Sigmoid colon (tissue), 7 donors: ENCODE data around the gene TMPRSS5. TPM values are rescaled to one million over a fixed set of nuclear protein-coding genes. Genes with fewer than 3 reads are reported as not detected.

Experiments
- DNase-seq: peaks from one replicate; pipeline ENCODE4 v3.0.0-alpha.2; 2019
- H3K27ac ChIP-seq, 4 donors: fragments of 200-600 bp; sonication (generic); one replicate each; pipeline ENCODE4 v1.5.1; 2016 to 2019; ENCODE audit warnings: mild to moderate bottlenecking in 1 of 4
- H3K27me3 ChIP-seq, 3 donors: fragments of 200-600 bp; sonication (generic); one replicate each; pipeline ENCODE4 v1.5.1; 2019; ENCODE audit warnings: mild to moderate bottlenecking in 1 of 3
- H3K36me3 ChIP-seq, 4 donors: fragments of 200-600 bp; sonication (generic); one replicate each; pipeline ENCODE4 v1.5.1; 2016 to 2019
- H3K4me1 ChIP-seq, 4 donors: fragments of 200-600 bp; sonication (generic); one replicate each; pipeline ENCODE4 v1.5.1; 2017 to 2019
- H3K4me3 ChIP-seq, 4 donors: fragments of 200-600 bp; sonication (generic); one replicate each; pipeline ENCODE4 v1.5.1; 2017 to 2019; ENCODE audit warnings: mild to moderate bottlenecking in 2 of 4, moderate library complexity in 1 of 4
- H3K9me3 ChIP-seq, 4 donors: fragments of 200-600 bp in 3 of 4; sonication (generic) in 3 of 4; one replicate each; pipeline versions ENCODE4 v1.5.1 to v1.6.1; 2013 to 2019
- CTCF ChIP-seq, 4 experiments: fragments of 450-650 bp in 3 of 4; fragments of 200-600 bp in 1 of 4; IDR thresholded peaks; one replicate each; pipeline ENCODE4 v1.5.1; 2016 to 2019; ENCODE audit warnings: antibody characterized with exemption in 4 of 4, mild to moderate bottlenecking in 3 of 4, moderate library complexity in 2 of 4
- EP300 ChIP-seq, 4 donors: sonication (generic); formaldehyde crosslinking; IDR thresholded peaks; one replicate each; pipeline ENCODE4 v1.6.1; 2017; ENCODE audit warnings: antibody characterized with exemption in 4 of 4
- POLR2A ChIP-seq, 2 donors: fragments of 450-650 bp; IDR thresholded peaks; one replicate each; pipeline ENCODE4 v1.6.1; 2016; ENCODE audit warnings: antibody characterized with exemption in 2 of 2, mild to moderate bottlenecking in 2 of 2, moderate library complexity in 2 of 2
- POLR2AphosphoS5 ChIP-seq, 4 donors: sonication (generic); formaldehyde crosslinking; IDR thresholded peaks; one replicate each; pipeline ENCODE4 v1.6.1; 2017; ENCODE audit warnings: antibody characterized with exemption in 4 of 4
- WGBS, 2 donors: extraction: QIAGEN DNeasy Blood & Tissue Kit; methylation state at CpG; one replicate each; pipeline ENCODE4 v1.1.7; 2013; 5-methylcytosine and 5-hydroxymethylcytosine counted together
- intact Hi-C: fragments of 100-400 bp; cut with DNase I; formaldehyde crosslinking; loops from one replicate; pipeline ENCODE4 v1.15.1; 2023
- polyA plus RNA-seq, 3 donors: library from polyadenylated mRNA; stranded (reverse); fragments of 200-250 nt; gene quantifications; one replicate each; pipeline ENCODE4 v1.2.3, GENCODE V29; 2013
- total RNA-seq, 4 donors: library from RNA; depleted of rRNA; stranded (reverse); fragments of >200 nt; gene quantifications; one replicate each; pipeline ENCODE4 v1.1.0, GENCODE V29; 2016
- donor health status: healthy with polysubstance abuse.
- donor health status: Bipolar disorder and iron deficiency.
- donor health status: healthy.

Gene TMPRSS5
- total and polyA plus RNA-seq, 7 donors = 0.28 to 1.4 (median 0.54) TPM; not detected in 2

- no peak for TF ChIP-seq CTCF (IDR thresholded peaks at IDR 0.05)
- TF ChIP-seq EP300 (IDR thresholded peaks at IDR 0.05) = no peak
- no peak for TF ChIP-seq POLR2AphosphoS5 (IDR thresholded peaks at IDR 0.05)
- TF ChIP-seq POLR2A (IDR thresholded peaks at IDR 0.05) = no peak
- Histone ChIP-seq H3K36me3 (no peaks in the 10 kb centered on the region), H3K27ac (no peak overlapping the region), H3K27me3 (no peaks in the 10 kb centered on the region), H3K4me3 (no peak overlapping the region), H3K4me1 (no peaks in the 10 kb centered on the region), H3K9me3 (no peaks in the 10 kb centered on the region)
- intact Hi-C loops = no loop called here
- WGBS, 2 donors = 75 to 89% methylated on average over 3 of the region's 3 CpGs
- DNase-seq = no peak
Observed at GRCh38 chr11:113644605-113645004, 61.5 kb downstream of the TMPRSS5 start.

GRCh38 chr11:113643701-113644100 is 62.4 kb downstream of the TMPRSS5 start:
- Histone ChIP-seq H3K27me3 (no peaks in the 10 kb centered on the region), H3K36me3 (no peaks in the 10 kb centered on the region), H3K4me1 (no peaks in the 10 kb centered on the region), H3K4me3 (no peak overlapping the region), H3K9me3 (no peaks in the 10 kb centered on the region), H3K27ac (no peak overlapping the region)
- DNase-seq = no peak
- WGBS, 2 donors = 87 to 89% methylated on average over 5 of the region's 5 CpGs
- intact Hi-C loops = no loop called here
- TF ChIP-seq CTCF (IDR thresholded peaks at IDR 0.05) (no peak), EP300 (IDR thresholded peaks at IDR 0.05) (no peak), POLR2AphosphoS5 (IDR thresholded peaks at IDR 0.05) (no peak), POLR2A (IDR thresholded peaks at IDR 0.05) (no peak)

- no peak for DNase-seq
- no peaks in the 10 kb centered on the region for H3K4me1 ChIP-seq
- TF ChIP-seq POLR2A (IDR thresholded peaks at IDR 0.05) (no peak), POLR2AphosphoS5 (IDR thresholded peaks at IDR 0.05) (no peak), CTCF (IDR thresholded peaks at IDR 0.05) (no peak)
- no peaks in the 10 kb centered on the region for H3K36me3 ChIP-seq
- intact Hi-C loops = no loop called here
- H3K4me3 ChIP-seq = no peak overlapping the region
- no peak overlapping the region for H3K27ac ChIP-seq
- 79 to 81% methylated on average over 7 of the region's 7 CpGs for WGBS, 2 donors
- H3K27me3 ChIP-seq = no peaks in the 10 kb centered on the region
- H3K9me3 ChIP-seq = no peaks in the 10 kb centered on the region
Observed at GRCh38 chr11:113643006-113643585, 63.0 kb downstream of the TMPRSS5 start.

- DNase-seq = no peak
- intact Hi-C loops = no loop called here
- H3K4me3 ChIP-seq = no peak overlapping the region
- WGBS, 2 donors = 96 to 100% methylated on average over 1 of the region's 1 CpG
- H3K27me3 ChIP-seq = no peaks in the 10 kb centered on the region
- TF ChIP-seq POLR2AphosphoS5 (IDR thresholded peaks at IDR 0.05) (no peak), POLR2A (IDR thresholded peaks at IDR 0.05) (no peak), CTCF (IDR thresholded peaks at IDR 0.05) (no peak), EP300 (IDR thresholded peaks at IDR 0.05) (no peak)
- no peaks in the 10 kb centered on the region for H3K36me3 ChIP-seq
- H3K4me1 ChIP-seq = no peaks in the 10 kb centered on the region
- H3K27ac ChIP-seq = no peak overlapping the region
- H3K9me3 ChIP-seq = peaks cover 0 to 2% (median 0%) of the 10 kb centered on the region in 4 donors
Observed at GRCh38 chr11:113642090-113642489, 64.0 kb downstream of the TMPRSS5 start.

GRCh38 chr11:113638376-113638775 is 67.7 kb downstream of the TMPRSS5 start:
- DNase-seq = no peak
- no peak overlapping the region for H3K4me3 ChIP-seq
- no peaks in the 10 kb centered on the region for H3K36me3 ChIP-seq
- H3K27ac ChIP-seq = no peak overlapping the region
- peaks cover 0 to 3% (median 0%) of the 10 kb centered on the region in 4 donors for H3K9me3 ChIP-seq
- WGBS, 2 donors = 89 to 93% methylated on average over 9 of the region's 9 CpGs
- no peak for TF ChIP-seq POLR2A (IDR thresholded peaks at IDR 0.05)
- no peak for TF ChIP-seq CTCF (IDR thresholded peaks at IDR 0.05)
- TF ChIP-seq EP300 (IDR thresholded peaks at IDR 0.05) = no peak
- no peak for TF ChIP-seq POLR2AphosphoS5 (IDR thresholded peaks at IDR 0.05)
- intact Hi-C loops = no loop called here
- H3K27me3 ChIP-seq = no peaks in the 10 kb centered on the region
- H3K4me1 ChIP-seq = no peaks in the 10 kb centered on the region
